Fibroblast of skin of scalp (primary cell): ENCODE data around the gene MACF1. TPM values are rescaled to one million over a fixed set of nuclear protein-coding genes. Genes with fewer than 3 reads are reported as not detected.
"Not testable (repeated sequence)": the region's sequence is repeated elsewhere in the genome, so short reads cannot be mapped to it uniquely, and the experiment has no call there.

Experiments
- DNase-seq: peaks from one replicate; pipeline ENCODE4 v3.0.0-alpha.2; 2013
- polyA plus RNA-seq, 2 experiments: library from polyadenylated mRNA; unstranded; fragments of 120-200 nt; gene quantifications; one replicate each; pipeline ENCODE4 v1.2.1, GENCODE V29; 2013; ENCODE audit not compliant: insufficient read length in 2 of 2

The MACF1 gene, protein sequence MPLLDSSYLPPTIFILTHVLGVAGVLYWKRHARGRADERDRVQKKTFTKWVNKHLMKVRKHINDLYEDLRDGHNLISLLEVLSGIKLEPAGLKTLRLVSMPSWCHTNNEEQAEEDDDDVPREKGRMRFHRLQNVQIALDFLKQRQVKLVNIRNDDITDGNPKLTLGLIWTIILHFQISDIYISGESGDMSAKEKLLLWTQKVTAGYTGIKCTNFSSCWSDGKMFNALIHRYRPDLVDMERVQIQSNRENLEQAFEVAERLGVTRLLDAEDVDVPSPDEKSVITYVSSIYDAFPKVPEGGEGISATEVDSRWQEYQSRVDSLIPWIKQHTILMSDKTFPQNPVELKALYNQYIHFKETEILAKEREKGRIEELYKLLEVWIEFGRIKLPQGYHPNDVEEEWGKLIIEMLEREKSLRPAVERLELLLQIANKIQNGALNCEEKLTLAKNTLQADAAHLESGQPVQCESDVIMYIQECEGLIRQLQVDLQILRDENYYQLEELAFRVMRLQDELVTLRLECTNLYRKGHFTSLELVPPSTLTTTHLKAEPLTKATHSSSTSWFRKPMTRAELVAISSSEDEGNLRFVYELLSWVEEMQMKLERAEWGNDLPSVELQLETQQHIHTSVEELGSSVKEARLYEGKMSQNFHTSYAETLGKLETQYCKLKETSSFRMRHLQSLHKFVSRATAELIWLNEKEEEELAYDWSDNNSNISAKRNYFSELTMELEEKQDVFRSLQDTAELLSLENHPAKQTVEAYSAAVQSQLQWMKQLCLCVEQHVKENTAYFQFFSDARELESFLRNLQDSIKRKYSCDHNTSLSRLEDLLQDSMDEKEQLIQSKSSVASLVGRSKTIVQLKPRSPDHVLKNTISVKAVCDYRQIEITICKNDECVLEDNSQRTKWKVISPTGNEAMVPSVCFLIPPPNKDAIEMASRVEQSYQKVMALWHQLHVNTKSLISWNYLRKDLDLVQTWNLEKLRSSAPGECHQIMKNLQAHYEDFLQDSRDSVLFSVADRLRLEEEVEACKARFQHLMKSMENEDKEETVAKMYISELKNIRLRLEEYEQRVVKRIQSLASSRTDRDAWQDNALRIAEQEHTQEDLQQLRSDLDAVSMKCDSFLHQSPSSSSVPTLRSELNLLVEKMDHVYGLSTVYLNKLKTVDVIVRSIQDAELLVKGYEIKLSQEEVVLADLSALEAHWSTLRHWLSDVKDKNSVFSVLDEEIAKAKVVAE (N-terminal part only)
- polyA plus RNA-seq (2013, experiment 1 of 2; ENCODE audit: insufficient read length) = 161 TPM
- 156 TPM for polyA plus RNA-seq (2013, experiment 2 of 2; ENCODE audit: insufficient read length)

GRCh38 chr1:39204441-39205081 is at the start of gene MACF1:
Gene MACF1, plus strand, starts transcription at chr1:39204695. Its CDS starts 328 bp downstream, at chr1:39205023.
- DNase-seq = peak; percentile 94

DNA sequence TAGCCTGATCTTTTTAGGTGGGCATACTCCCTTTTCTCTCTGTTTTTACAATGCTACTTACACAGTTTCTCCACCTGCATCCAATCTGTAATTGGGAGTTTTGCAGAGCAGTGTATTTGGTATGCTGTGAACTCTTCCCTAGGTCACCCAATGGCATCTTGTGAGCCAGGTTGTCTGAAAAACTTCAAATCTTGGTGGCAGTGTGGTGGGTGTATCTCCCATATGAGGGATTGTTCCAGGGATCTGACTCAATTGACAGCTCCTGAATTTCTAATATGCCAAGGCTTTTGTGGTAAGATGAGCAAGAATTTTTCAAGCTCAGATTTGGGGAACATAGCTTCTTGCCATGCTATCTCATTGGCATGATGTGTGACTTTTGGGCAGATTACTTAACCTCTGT is 47.2 kb upstream of the MACF1 start:
- DNase-seq = no peak

DNA sequence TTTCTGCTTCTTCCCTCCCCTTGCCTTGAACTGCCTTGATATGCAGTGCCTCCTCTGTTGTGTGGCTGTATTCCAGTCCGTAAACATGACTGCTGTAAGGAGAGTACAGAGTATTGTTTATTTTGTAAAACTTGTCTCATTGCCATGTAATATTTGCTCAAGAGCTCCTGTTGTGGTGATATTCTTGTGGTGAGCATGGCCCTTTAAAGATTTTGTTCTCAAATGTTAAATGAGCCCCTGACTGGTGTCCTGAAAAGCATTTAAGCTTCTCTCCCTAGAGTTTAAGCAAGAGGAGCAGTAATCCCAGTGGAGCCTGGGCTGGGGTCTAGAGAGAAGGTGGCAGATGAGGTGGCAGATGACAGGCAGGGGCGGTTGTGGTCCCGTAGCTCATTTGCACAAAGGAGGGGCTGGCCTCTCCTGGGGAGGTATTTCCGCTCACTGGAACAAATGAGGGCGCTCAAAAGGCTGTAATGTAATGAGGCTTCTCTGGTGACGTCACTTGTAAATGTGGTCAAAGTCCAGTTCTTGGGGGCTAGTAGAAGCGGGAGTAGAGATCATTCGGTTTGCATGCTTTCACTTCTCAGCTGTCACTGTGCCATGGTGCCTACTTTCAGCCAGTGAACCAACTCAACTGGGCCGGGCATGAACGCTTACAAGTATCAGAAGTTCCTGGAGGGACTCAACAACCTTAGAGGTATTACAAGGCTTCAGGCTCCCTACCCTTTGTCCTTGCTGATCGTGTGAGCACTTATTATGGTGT is 46.0 kb upstream of the MACF1 start:
- no peak for DNase-seq

DNA sequence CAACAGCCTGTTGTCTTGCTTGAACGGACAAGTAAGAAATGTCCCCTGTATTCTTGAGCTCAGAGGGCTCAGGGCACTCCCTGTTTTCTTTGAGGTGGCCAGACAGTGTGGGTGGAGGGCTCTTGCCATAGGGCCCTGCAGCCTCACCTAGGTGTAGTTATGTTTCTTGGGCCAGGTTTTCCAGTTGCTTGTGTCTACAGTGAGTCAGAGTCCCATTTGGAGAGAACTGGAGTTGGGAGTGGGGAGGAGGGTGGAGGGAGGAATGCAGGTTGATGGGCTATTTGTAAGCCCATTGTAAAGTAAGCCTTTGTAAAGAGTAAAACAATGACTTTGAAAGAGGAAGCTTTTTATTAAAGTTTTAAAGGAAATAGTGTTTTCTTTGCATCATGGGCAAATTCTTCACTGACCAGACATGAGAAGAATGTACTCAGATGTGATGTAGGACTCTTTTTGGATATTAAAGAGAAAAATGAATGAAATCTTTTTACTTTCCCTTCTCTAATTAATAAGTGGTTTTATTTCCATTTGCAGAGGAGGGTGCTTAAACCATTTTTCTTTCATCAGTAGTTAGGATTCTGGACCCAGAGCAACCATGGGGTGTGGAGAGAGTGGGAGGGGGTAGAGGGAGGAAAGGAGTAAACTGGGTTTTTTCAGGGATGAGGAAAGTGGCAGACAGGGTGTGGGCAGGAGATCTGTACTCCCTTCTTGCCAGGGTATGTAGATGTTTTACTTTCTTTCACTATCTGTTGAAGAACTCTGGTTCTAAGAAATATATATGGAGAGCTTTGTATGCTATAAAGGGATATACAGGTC is 45.1 kb upstream of the MACF1 start:
- peak; percentile 39 for DNase-seq

GRCh38 chr1:39160703-39161102 is 43.8 kb upstream of the MACF1 start:
- no peak for DNase-seq

- DNase-seq = not testable (repeated sequence)
Observed at GRCh38 chr1:39161811-39162210, 42.7 kb upstream of the MACF1 start.

GRCh38 chr1:39163469-39163868 is 41.0 kb upstream of the MACF1 start:
- no peak for DNase-seq

DNA sequence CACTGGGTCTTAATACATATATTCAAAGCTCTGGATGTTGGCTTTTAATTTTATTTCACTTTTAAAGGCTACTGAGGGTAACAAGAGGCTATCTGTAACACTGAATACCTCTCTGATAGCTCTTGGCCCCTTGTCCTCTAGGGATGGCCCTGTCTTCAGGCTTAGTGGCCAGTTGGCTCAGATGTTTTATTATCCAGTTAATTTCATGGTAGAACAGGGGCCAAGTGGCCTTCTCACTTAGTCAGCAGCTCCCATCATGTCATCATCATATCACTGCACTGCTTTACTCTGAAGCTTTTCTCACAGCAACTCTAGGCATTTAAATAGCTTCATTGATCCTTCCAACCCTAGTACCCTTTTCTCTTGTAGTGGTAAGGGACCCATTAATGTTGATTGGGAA is 40.2 kb upstream of the MACF1 start:
- no peak for DNase-seq

DNA sequence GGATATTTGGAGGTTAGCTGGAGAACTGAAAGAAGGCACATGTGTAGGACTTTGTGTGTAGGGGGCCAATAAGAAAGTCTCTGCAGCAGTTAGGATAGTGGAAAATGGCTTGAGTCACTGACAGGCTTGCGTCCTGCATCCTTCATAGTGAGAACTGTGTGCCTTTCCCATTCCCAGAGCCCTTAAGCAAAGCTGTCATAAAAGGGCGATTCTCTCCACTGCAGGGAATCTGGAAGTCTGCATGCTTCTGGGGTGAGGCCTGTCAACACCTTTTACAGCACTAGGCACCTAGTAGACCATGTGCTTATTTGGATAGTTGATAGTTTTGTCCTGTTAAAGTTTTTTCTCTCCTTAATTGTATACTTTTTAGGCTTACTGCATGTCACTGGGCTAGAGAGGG is 39.4 kb upstream of the MACF1 start:
- DNase-seq = peak; percentile 68

DNA sequence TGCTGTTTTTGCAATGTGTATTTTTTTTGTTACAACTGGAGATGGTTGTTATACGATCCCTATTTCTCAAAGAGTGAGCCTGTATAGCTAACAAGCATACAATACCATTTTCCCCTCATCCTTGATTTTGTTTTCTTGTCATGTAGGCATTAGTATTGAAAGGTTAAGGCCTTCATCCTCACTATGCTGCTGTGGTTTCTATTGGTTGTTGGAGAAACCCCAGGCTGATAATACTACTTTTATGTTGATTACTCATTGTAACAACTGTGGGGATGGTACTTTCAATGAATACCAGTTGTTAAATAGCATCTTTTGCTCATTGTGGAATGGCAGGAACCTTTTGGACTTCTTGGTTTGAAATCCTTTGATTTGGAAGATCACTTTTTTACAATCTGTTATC is 39.0 kb upstream of the MACF1 start:
- no peak for DNase-seq

DNA sequence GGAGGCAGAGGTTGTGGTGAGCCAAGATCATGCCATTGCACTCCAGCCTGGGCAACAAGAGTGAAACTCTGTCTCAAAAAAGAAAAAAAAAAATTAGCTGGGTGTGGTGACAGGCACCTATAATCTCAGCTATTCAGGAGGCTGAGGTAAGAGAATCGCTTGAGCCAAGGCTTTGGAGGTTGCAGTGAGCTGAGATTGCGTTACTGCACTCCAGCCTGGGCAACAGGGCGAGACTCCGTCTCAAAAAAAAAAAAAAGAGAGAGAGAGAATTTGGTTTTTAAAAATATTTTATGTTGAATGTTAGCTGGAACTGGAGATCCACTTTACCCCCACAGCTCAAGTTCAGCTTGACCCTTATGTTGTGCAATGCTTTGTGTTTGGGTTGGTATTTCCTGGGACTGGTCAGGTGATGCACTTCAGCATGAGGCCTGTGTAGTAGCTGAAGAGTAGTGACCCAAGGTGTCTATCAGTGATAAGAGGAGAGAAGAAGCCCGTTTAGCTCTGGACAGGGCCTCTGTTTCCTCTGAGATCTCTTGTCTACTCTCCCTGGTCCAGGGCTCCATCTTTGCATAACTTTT is 36.8 kb upstream of the MACF1 start:
- DNase-seq = no peak

- no peak for DNase-seq
Observed at GRCh38 chr1:39168301-39169080, 36.0 kb upstream of the MACF1 start.

DNA sequence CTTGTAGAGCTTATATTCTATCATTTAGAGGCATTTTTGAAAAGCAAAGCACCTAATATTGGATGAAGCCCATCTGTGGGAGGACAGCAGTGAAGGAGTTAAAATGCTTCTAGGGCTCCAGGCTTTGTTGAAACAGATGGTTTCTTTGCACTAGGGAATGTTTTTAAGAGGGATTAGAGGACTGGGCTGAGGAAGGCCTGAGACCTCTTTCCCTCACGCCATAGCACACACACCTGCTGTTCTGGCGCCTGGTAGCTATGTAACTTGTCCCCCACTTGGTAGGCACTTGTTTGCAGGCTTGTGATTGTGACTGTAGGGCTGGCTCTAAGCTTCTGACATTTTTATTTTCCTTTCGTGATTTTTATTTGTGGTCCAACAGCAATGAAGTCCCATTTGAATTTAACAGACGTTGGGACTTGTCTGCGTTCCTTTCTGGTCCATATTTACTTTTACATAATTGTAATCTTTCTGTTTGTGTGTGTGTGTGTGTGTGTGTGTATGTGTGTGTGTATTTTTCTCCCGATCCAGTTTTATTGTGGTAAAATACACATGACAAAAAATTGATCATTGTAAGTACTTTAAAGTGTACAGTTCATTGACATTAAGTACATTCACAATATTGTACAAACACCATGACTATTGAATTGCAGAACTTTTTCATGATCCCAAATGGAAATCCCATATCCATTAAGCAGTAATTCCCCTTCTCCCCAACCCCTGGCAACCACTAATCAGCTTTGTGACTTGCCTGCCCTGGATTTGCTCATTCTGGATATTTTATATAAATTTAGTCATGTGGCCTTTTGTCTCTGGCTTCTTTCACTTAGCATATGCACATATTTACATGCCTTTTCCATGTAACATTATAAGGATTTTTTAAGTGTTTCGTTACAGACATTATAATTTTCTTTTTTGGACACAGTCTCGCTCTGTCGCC is 33.5 kb upstream of the MACF1 start:
- peak; percentile 44 for DNase-seq

- no peak for DNase-seq
Observed at GRCh38 chr1:39173119-39173994, 31.1 kb upstream of the MACF1 start.

GRCh38 chr1:39173995-39174380 is 30.5 kb upstream of the MACF1 start:
- no peak for DNase-seq

DNA sequence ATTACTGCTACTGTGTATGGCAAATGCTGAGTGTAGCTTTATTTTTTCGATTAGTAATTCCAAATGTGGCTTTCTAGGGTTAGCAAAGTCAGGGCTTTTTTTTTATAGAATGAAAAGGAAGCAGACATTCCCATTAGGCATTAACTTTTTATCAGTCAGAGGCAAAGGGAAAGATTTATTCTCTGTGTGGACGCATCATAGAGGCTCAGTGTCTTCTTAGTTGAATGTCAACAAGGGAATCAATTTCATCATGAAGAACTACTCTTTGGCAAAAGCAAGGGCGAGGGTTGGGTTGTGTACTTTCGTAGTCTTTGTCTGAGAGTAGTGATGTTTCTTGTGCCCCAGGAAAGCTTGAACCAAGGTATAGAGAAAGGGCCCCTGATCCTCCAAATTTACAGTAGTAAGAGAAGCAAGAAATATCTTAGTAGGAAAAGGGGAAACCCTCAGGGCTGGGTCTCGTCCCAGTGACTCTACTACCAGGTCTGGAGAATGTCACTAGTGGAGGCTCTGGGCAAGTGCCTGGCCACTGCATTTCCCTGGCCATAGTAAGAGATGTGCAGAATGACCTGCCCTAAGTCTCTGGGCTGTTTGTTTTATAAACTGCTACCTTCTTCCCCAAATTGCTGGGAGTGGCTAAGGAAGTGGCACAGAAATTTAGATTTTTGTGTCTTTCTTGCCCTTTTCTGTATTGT is 30.0 kb upstream of the MACF1 start:
- DNase-seq = no peak
